ENCODE data around the gene AFMID. TPM values are rescaled to one million over a fixed set of nuclear protein-coding genes. Genes with fewer than 3 reads are reported as not detected.

The AFMID gene
- total and polyA plus RNA-seq, 9 of the 15 experiments (the other 6 are each of a cell fraction or from before 2014, with no cell fraction given) = 62.1 to 188 (median 74.4) TPM

DNA sequence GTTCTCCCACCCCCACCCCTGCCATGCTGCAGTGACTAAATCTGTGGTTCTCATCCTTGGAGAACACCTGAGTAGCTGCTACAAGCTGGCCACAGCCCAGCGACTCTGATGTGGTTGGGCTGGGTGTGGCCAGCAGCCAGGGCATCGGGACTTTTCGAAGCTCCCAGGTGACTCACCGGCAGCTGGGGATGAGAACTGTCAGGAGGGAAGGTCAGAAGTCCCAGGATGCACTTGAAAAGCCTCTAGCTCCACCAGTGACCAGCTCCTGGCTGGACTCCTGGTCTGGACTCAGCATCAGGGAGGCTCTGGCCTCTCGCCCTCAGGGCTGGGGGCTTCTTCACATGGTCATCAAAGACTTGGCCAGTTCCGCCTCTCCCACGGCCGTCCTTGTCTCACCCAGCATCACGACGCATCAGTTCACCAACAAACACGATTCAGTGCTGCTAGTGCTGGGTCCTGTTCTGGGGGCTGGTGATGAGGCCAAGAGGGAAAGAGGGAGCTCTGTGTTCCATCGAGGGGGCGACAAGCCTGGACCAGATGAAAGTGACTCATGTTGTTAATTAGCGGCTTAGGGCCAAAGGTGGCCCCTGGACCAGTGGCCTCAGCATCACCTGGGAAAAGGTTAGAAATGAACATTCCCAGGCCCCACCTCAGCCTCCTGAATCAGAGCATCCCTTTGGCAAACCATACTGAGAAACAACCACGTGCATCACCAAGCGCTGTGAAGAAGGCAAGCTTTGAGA, 44.9 kb upstream of the AFMID start:
- Histone ChIP-seq H4K20me1 (replicated peaks; ENCODE audit: control insufficient read depth, insufficient read depth, low read length) (no peaks in the 10 kb centered on the region), H3K4me3 (no peak overlapping the region), H3K9me1 (ENCODE audit: control insufficient read depth, insufficient read depth, low read length) (peaks cover 2% of the 10 kb centered on the region), H3K9ac (ENCODE audit: insufficient read depth in 1 of 2, low read depth in 2 of 2, low read length in 2 of 2) (peak overlapping the region in 1 of 2 experiments; percentile 88; a peak in 2 of 4 replicates), H3K4me2 (ENCODE audit: insufficient read depth, low read length) (no peak overlapping the region), H3K4me1 (replicated peaks in 1 of 2; ENCODE audit: control insufficient read depth in 2 of 2, insufficient read depth in 2 of 2, low read length in 2 of 2) (peaks cover 74 to 99% of the 10 kb centered on the region in 2 experiments), H2AFZ (ENCODE audit: low read depth, low read length) (no peak overlapping the region), H3K79me2 (ENCODE audit: control insufficient read depth, insufficient read depth, low read length) (peaks cover 24% of the 10 kb centered on the region), H3K27ac (ENCODE audit: extremely low read depth, low read depth, low read length) (no peak overlapping the region), H3K36me3 (ENCODE audit: control insufficient read depth, insufficient read depth, low read length) (no peaks in the 10 kb centered on the region), H3K9me3 (replicated peaks; ENCODE audit: control insufficient read depth, insufficient read depth, low read depth, low read length) (no peaks in the 10 kb centered on the region), H3K27me3 (ENCODE audit: control insufficient read depth in 2 of 2, insufficient read depth in 2 of 2, low read length in 2 of 2) (no peaks in the 10 kb centered on the region)
- BruUV-seq (replicated peaks) = no TSS peak
- in situ Hi-C loops (cut with MboI) (no loop called here), intact Hi-C loops (cut with micrococcal nuclease) (loop anchor here (5.0 kb wide), 1 partner anchor 35 kb away; no protein-coding TSS in a partner anchor)
- ATAC-seq (no peak), DNase-seq (ENCODE audit: extremely low read depth in 1 of 4, low spot score in 3 of 4) (peak in 3 of 4 experiments; percentile 30 to 49 (median 45)), FAIRE-seq (no peak)
- CTCF ChIA-PET (ENCODE audit: low intra/inter-chr PET ratio) = no interaction called here
- POLR2A ChIA-PET = interaction anchor here (0.5 to 3.3 kb wide), 5 partner anchors 16 to 73 kb away, joined by 3 to 23 read pairs (median 3); partner anchors contain the start of genes AFMID and TK1
- WGBS (ENCODE audit: insufficient coverage, low coverage, missing lambda C conversion rate) = 53% methylated on average over 15 of the region's 16 CpGs
- TF ChIP-seq, protein P1, sequence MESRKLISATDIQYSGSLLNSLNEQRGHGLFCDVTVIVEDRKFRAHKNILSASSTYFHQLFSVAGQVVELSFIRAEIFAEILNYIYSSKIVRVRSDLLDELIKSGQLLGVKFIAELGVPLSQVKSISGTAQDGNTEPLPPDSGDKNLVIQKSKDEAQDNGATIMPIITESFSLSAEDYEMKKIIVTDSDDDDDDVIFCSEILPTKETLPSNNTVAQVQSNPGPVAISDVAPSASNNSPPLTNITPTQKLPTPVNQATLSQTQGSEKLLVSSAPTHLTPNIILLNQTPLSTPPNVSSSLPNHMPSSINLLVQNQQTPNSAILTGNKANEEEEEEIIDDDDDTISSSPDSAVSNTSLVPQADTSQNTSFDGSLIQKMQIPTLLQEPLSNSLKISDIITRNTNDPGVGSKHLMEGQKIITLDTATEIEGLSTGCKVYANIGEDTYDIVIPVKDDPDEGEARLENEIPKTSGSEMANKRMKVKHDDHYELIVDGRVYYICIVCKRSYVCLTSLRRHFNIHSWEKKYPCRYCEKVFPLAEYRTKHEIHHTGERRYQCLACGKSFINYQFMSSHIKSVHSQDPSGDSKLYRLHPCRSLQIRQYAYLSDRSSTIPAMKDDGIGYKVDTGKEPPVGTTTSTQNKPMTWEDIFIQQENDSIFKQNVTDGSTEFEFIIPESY (CRISPR knock-in tag; IDR thresholded peaks at IDR 0.05) = peak; percentile 94
- no peak for TF ChIP-seq ZNF76 (CRISPR knock-in tag; IDR thresholded peaks at IDR 0.05; ENCODE audit: borderline replicate concordance)
- TF ChIP-seq FOSL1 (tag; conservative IDR thresholded peaks at IDR 0.05) = peak; percentile 50; the same call in 1 of the 2 replicates
- no peak for TF ChIP-seq ZNF408 (CRISPR knock-in tag; IDR thresholded peaks at IDR 0.05; ENCODE audit: low read depth)
- TF ChIP-seq, protein P2, sequence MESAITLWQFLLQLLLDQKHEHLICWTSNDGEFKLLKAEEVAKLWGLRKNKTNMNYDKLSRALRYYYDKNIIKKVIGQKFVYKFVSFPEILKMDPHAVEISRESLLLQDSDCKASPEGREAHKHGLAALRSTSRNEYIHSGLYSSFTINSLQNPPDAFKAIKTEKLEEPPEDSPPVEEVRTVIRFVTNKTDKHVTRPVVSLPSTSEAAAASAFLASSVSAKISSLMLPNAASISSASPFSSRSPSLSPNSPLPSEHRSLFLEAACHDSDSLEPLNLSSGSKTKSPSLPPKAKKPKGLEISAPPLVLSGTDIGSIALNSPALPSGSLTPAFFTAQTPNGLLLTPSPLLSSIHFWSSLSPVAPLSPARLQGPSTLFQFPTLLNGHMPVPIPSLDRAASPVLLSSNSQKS (CRISPR knock-in tag; IDR thresholded peaks at IDR 0.05) = no peak
- TF ChIP-seq CHD1 (IDR thresholded peaks at IDR 0.05; ENCODE audit: low read length) = no peak
- TF ChIP-seq IRF9 (tag; IDR thresholded peaks at IDR 0.05) = no peak
- no peak for TF ChIP-seq EP400 (IDR thresholded peaks at IDR 0.05)
- no peak for TF ChIP-seq ATF4 (CRISPR knock-in tag; IDR thresholded peaks at IDR 0.05)
- TF ChIP-seq CTBP1 (IDR thresholded peaks at IDR 0.05; ENCODE audit: borderline replicate concordance) = 0 out of 2 replicates have a peak, but pooled peaks have one; percentile 57
- TF ChIP-seq NFXL1 (CRISPR knock-in tag; IDR thresholded peaks at IDR 0.05) = no peak
- TF ChIP-seq TSC22D4 (tag; IDR thresholded peaks at IDR 0.05) = no peak
- TF ChIP-seq ZNF583 (CRISPR knock-in tag; IDR thresholded peaks at IDR 0.05) = no peak
- TF ChIP-seq NR2C2 (CRISPR knock-in tag; IDR thresholded peaks at IDR 0.05) = no peak
- TF ChIP-seq NR2C2 (tag; IDR thresholded peaks at IDR 0.05) = no peak
- TF ChIP-seq ZNF174 (CRISPR knock-in tag; IDR thresholded peaks at IDR 0.05) = no peak
- peak; percentile 7; the same call in 1 of the 2 replicates for TF ChIP-seq ZFX (CRISPR knock-in tag; IDR thresholded peaks at IDR 0.05)
